A549 (cell line): ENCODE results near the gene GABBR2.

Experiments used
- BHLHE40 ChIP-seq: IDR thresholded peaks from 2 replicates; pipeline ENCODE4 v1.6.1; 2012; ENCODE audit warnings: low read depth, low read length, inconsistent platforms
- CTCF ChIP-seq: fragments of >200 bp; sonication (Bioruptor Twin); formaldehyde crosslinking; IDR thresholded peaks from 3 replicates; pipeline ENCODE4 v1.5.1; 2016
- HOXB5 ChIP-seq: fragments of 250-450 bp; sonication (Bioruptor Pico); IDR thresholded peaks from 2 replicates; pipeline ENCODE4 v1.5.0; 2020; ENCODE audit warnings: mild to moderate bottlenecking, moderate library complexity
- KDM5A ChIP-seq: fragments of 200-600 bp; sonication (generic); IDR thresholded peaks from 2 replicates; pipeline ENCODE4 v1.6.1; 2016; ENCODE audit warnings: antibody characterized with exemption, mild to moderate bottlenecking
- NR3C1 ChIP-seq: fragments of >200 bp; sonication (Bioruptor Twin); formaldehyde crosslinking; IDR thresholded peaks from 3 replicates; pipeline ENCODE4 v1.6.1; 2017
- POLR2A ChIP-seq: IDR thresholded peaks from 2 replicates; pipeline ENCODE4 v1.6.1; 2012; ENCODE audit warnings: mild to moderate bottlenecking, low read length
- SMC3 ChIP-seq: fragments of >200 bp; sonication (Bioruptor Twin); formaldehyde crosslinking; IDR thresholded peaks from 3 replicates; pipeline ENCODE4 v1.6.1; 2018; ENCODE audit warnings: inconsistent platforms

DNA sequence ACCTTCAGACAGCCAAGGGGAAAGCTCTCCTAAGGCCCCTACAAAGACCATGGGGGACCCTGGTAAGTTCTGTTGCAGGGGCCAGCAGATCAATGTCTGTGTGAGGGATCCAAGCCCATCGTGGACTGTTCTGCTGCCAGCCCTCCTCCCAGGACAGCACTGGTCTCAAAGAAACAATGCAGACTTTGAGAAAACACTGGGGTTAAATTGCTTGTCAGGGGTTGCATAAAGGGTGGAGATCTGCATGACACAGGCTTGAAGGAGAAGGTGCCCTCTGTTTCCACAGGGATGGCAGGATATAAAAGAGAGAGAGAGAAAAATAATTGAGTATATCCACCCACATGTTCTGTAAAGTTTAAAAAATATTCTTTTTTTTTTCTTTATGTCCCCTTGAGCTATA, 295.7 kb downstream of the GABBR2 start:
- TF ChIP-seq POLR2A (no peak), CTCF (no peak), HOXB5 (CRISPR knock-in tag) (no peak), SMC3 (no peak), BHLHE40 (no peak), KDM5A (no peak), NR3C1 (no peak)
